ENCODE measurements around the gene HEPH. TPM values are rescaled to one million over a fixed set of nuclear protein-coding genes. Genes with fewer than 3 reads are reported as not detected.
A peak's percentile ranks its signal among the peaks of the same experiment; 100 is the strongest.
"Not testable (repeated sequence)": the region's sequence is repeated elsewhere in the genome, so short reads cannot be mapped to it uniquely, and the experiment has no call there.

HEPH gene, protein sequence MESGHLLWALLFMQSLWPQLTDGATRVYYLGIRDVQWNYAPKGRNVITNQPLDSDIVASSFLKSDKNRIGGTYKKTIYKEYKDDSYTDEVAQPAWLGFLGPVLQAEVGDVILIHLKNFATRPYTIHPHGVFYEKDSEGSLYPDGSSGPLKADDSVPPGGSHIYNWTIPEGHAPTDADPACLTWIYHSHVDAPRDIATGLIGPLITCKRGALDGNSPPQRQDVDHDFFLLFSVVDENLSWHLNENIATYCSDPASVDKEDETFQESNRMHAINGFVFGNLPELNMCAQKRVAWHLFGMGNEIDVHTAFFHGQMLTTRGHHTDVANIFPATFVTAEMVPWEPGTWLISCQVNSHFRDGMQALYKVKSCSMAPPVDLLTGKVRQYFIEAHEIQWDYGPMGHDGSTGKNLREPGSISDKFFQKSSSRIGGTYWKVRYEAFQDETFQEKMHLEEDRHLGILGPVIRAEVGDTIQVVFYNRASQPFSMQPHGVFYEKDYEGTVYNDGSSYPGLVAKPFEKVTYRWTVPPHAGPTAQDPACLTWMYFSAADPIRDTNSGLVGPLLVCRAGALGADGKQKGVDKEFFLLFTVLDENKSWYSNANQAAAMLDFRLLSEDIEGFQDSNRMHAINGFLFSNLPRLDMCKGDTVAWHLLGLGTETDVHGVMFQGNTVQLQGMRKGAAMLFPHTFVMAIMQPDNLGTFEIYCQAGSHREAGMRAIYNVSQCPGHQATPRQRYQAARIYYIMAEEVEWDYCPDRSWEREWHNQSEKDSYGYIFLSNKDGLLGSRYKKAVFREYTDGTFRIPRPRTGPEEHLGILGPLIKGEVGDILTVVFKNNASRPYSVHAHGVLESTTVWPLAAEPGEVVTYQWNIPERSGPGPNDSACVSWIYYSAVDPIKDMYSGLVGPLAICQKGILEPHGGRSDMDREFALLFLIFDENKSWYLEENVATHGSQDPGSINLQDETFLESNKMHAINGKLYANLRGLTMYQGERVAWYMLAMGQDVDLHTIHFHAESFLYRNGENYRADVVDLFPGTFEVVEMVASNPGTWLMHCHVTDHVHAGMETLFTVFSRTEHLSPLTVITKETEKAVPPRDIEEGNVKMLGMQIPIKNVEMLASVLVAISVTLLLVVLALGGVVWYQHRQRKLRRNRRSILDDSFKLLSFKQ
- total RNA-seq (2014; rRNA removed; shearing (Covaris generic)) (52.5 and 64.7 TPM in 2 replicates), polyA plus RNA-seq (2016; fragmentation: Nextera tagmentation; extraction: Ambion mirVana) (9.7 and 10.1 TPM in 2 replicates)
- long read RNA-seq, partial matches to known transcripts: 2 of 2 reads
- long read RNA-seq, other reads (novel, unspliced or antisense): 0 of 2 reads

- no peaks in the 10 kb centered on the region for H3K36me3 ChIP-seq (ENCODE audit: insufficient read depth)
- Mint-ChIP-seq H3K36me3 (ENCODE audit: low read depth) (peaks cover 3% of the 10 kb centered on the region; the same call in 1 of the 3 replicates), H3K4me1 (no peaks in the 10 kb centered on the region; the same call in 2 of the 3 replicates), H3K27ac (peak within 1 kb of the TSS; percentile 91), H3K9me3 (no peaks in the 10 kb centered on the region), H3K27me3 (ENCODE audit: insufficient read depth, low read depth, poor library complexity) (no peaks in the 10 kb centered on the region), H3K4me3 (peak within 1 kb of the TSS; percentile 86)
- no peaks in the 10 kb centered on the region for H3K4me1 ChIP-seq (ENCODE audit: insufficient read depth)
- peaks cover 43% of the 10 kb centered on the region for H3K79me2 ChIP-seq (replicated peaks; ENCODE audit: insufficient read depth)
- no peaks in the 10 kb centered on the region for H4K20me1 ChIP-seq (replicated peaks; ENCODE audit: insufficient read depth)
- no peak within 1 kb of the TSS for H3K27ac ChIP-seq (ENCODE audit: low read depth)
- peak within 1 kb of the TSS; percentile 69 for H3K4me3 ChIP-seq
- peak within 1 kb of the TSS; percentile 84 for H3K4me2 ChIP-seq
- DNase-seq (ENCODE audit: low spot score) (peak; percentile 68), ATAC-seq (peak; percentile 76)
- no peaks in the 10 kb centered on the region for H3K27me3 ChIP-seq (ENCODE audit: insufficient read depth)
- H3F3A ChIP-seq (replicated peaks; ENCODE audit: low read depth): no peaks in the 10 kb centered on the region
- no peaks in the 10 kb centered on the region for H3K9me2 ChIP-seq (ENCODE audit: insufficient read depth)
- TF ChIP-seq JUNB (IDR thresholded peaks at IDR 0.05; ENCODE audit: unreplicated experiment): no peak
- TF ChIP-seq REST (IDR thresholded peaks at IDR 0.05; ENCODE audit: unreplicated experiment): no peak
- no peak for TF ChIP-seq NANOG (IDR thresholded peaks at IDR 0.05; ENCODE audit: borderline replicate concordance)
- TF ChIP-seq, protein P1, sequence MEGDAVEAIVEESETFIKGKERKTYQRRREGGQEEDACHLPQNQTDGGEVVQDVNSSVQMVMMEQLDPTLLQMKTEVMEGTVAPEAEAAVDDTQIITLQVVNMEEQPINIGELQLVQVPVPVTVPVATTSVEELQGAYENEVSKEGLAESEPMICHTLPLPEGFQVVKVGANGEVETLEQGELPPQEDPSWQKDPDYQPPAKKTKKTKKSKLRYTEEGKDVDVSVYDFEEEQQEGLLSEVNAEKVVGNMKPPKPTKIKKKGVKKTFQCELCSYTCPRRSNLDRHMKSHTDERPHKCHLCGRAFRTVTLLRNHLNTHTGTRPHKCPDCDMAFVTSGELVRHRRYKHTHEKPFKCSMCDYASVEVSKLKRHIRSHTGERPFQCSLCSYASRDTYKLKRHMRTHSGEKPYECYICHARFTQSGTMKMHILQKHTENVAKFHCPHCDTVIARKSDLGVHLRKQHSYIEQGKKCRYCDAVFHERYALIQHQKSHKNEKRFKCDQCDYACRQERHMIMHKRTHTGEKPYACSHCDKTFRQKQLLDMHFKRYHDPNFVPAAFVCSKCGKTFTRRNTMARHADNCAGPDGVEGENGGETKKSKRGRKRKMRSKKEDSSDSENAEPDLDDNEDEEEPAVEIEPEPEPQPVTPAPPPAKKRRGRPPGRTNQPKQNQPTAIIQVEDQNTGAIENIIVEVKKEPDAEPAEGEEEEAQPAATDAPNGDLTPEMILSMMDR (conservative IDR thresholded peaks at IDR 0.05; ENCODE audit: low read depth in 2 of 2): no peak
- 0 out of 2 replicates have a peak within 1 kb of the TSS, but pooled peaks have one; percentile 19 for H2AFZ ChIP-seq
Measured at GRCh38 chrX:66163849-66164411, at the start of gene HEPH. Gene HEPH, plus strand, starts transcription at chrX:66164247. Its CDS starts 6,324 bp downstream, at chrX:66170571.

DNA sequence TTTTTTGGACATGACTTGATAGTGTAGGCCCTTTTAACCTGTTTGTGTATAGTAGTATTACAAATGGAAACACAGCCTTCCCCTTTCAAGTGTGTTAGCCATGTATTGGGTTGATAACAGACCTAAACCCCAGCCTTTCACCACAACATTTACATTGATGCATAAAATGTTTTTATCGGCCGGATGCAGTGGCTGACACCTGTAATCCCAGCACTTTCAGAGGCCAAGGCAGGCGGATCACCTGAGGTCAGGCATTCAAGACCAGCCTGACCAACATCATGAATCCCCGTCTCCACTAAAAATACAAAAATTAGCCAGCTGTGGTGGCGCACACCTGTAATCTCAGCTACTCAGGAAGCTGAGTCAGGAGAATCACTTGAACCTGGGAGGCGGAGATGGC, 45.3 kb upstream of the HEPH start:
- not testable (repeated sequence) for H3K27ac Mint-ChIP-seq; DNase-seq (ENCODE audit: low spot score); H3K4me1 Mint-ChIP-seq; H3K4me3 Mint-ChIP-seq; H3K27me3 ChIP-seq (ENCODE audit: insufficient read depth); H3K27me3 Mint-ChIP-seq (ENCODE audit: insufficient read depth, low read depth, poor library complexity); H3K4me1 ChIP-seq (ENCODE audit: insufficient read depth); H3K4me2 ChIP-seq; H3F3A ChIP-seq (replicated peaks; ENCODE audit: low read depth); H3K9me3 Mint-ChIP-seq; H2AFZ ChIP-seq; H3K27ac ChIP-seq (ENCODE audit: low read depth); H3K36me3 ChIP-seq (ENCODE audit: insufficient read depth); H4K20me1 ChIP-seq (replicated peaks; ENCODE audit: insufficient read depth); ATAC-seq; H3K36me3 Mint-ChIP-seq (ENCODE audit: low read depth); H3K79me2 ChIP-seq (replicated peaks; ENCODE audit: insufficient read depth); H3K4me3 ChIP-seq; H3K9me2 ChIP-seq (ENCODE audit: insufficient read depth)

DNA sequence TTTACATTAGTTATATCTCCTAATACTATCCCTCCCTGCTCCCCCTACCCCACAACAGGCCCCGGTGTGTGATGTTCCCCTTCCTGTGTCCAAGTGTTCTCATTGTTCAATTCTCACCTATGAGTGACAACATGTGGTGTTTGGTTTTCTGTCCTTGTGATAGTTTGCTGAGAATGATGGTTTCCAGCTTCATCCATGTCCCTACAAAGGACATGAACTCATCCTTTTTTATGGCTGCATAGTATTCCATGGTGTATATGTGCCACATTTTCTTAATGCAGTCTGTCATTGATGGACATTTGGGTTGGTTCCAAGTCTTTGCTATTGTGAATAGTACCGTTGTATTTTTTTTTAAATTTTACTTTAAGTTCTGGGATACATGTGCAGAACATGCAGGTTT, 42.7 kb upstream of the HEPH start:
- H3K4me3 Mint-ChIP-seq, H3K27ac Mint-ChIP-seq: not testable (repeated sequence)

More for the DNA sequence above, 42.7 kb upstream of the HEPH start:
- not testable (repeated sequence) for H3K4me3 ChIP-seq; H3K27ac ChIP-seq (ENCODE audit: low read depth); H3K9me2 ChIP-seq (ENCODE audit: insufficient read depth); DNase-seq (ENCODE audit: low spot score); H3K4me2 ChIP-seq; H3K27me3 ChIP-seq (ENCODE audit: insufficient read depth); H3K79me2 ChIP-seq (replicated peaks; ENCODE audit: insufficient read depth); ATAC-seq; H3K36me3 Mint-ChIP-seq (ENCODE audit: low read depth); H2AFZ ChIP-seq; H4K20me1 ChIP-seq (replicated peaks; ENCODE audit: insufficient read depth); H3K36me3 ChIP-seq (ENCODE audit: insufficient read depth); H3F3A ChIP-seq (replicated peaks; ENCODE audit: low read depth); H3K4me1 Mint-ChIP-seq; H3K27me3 Mint-ChIP-seq (ENCODE audit: insufficient read depth, low read depth, poor library complexity); H3K4me1 ChIP-seq (ENCODE audit: insufficient read depth)
- H3K9me3 Mint-ChIP-seq: peaks cover 19% of the 10 kb centered on the region
